ENCODE results near the gene MYOM1. TPM values are rescaled to one million over a fixed set of nuclear protein-coding genes. Genes with fewer than 3 reads are reported as not detected.
A peak's percentile ranks its signal among the peaks of the same experiment; 100 is the strongest.

Gene MYOM1
- total and polyA plus RNA-seq, 7 donors = 54.8 to 842 (median 388) TPM

GRCh38 chr18:3048121-3048520 is 171.6 kb downstream of the MYOM1 start:
- DNase-seq (no peak), ATAC-seq (no peak)
- Histone ChIP-seq H3K36me3 (ENCODE audit: insufficient read depth in 1 of 2, low read depth in 1 of 2) (no peaks in the 10 kb centered on the region), H3K27me3 (ENCODE audit: insufficient read depth in 3 of 3, low read length in 2 of 3) (no peaks in the 10 kb centered on the region), H3K9me3 (no peaks in the 10 kb centered on the region), H3K4me1 (no peaks in the 10 kb centered on the region), H3K27ac (no peak overlapping the region), H3K4me3 (no peak overlapping the region)
- TF ChIP-seq, protein P1, sequence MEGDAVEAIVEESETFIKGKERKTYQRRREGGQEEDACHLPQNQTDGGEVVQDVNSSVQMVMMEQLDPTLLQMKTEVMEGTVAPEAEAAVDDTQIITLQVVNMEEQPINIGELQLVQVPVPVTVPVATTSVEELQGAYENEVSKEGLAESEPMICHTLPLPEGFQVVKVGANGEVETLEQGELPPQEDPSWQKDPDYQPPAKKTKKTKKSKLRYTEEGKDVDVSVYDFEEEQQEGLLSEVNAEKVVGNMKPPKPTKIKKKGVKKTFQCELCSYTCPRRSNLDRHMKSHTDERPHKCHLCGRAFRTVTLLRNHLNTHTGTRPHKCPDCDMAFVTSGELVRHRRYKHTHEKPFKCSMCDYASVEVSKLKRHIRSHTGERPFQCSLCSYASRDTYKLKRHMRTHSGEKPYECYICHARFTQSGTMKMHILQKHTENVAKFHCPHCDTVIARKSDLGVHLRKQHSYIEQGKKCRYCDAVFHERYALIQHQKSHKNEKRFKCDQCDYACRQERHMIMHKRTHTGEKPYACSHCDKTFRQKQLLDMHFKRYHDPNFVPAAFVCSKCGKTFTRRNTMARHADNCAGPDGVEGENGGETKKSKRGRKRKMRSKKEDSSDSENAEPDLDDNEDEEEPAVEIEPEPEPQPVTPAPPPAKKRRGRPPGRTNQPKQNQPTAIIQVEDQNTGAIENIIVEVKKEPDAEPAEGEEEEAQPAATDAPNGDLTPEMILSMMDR (IDR thresholded peaks at IDR 0.05) = no peak
- 34 to 39% (median 39%) methylated on average over 6 of the region's 6 CpGs for WGBS, 3 donors
- intact Hi-C loops (cut with DNase I) = no loop called here

DNA sequence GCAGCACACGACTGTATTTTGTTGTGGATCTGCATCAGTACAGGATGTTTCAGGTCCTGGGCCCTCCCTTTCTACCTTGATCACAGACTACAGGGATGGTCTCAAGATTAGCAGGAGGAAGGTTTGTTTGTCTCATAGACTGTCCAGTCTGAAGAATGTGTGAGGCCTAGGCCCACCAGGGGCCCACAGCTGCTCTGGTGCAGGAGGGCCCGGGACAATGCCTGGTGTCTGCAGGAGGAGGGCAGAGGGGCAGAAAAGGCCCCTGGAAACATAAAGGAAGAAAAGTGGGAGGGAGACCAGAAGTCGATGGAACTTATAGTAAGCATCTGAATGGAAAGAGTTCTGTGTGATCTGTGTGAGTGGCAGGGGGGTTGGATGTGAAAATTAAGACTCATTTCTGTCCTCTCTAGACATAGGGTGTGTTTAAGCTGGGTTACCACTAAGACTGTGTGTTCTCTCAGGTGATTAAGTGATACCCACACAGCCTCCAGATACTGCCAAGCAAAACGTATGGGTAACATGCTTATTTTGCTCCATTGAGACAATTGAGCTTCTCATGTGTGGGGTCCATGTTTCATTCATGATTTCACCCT is 173.5 kb downstream of the MYOM1 start:
- 75 to 83% (median 81%) methylated on average over 4 of the region's 4 CpGs for WGBS, 3 donors
- no peak for ATAC-seq
- intact Hi-C loops (cut with DNase I) = no loop called here

GRCh38 chr18:3044931-3045698 is 174.7 kb downstream of the MYOM1 start:
- Histone ChIP-seq H3K27ac (no peak overlapping the region), H3K27me3 (ENCODE audit: insufficient read depth in 3 of 3, low read length in 2 of 3) (no peaks in the 10 kb centered on the region), H3K4me1 (no peaks in the 10 kb centered on the region), H3K36me3 (ENCODE audit: insufficient read depth in 1 of 2, low read depth in 1 of 2) (no peaks in the 10 kb centered on the region), H3K4me3 (no peak overlapping the region), H3K9me3 (no peaks in the 10 kb centered on the region)
- ATAC-seq (no peak), DNase-seq (peak; percentile 19 to 56)
- TF ChIP-seq, protein P1 (IDR thresholded peaks at IDR 0.05) = no peak
- intact Hi-C loops (cut with DNase I) = no loop called here
- 47 to 53% (median 48%) methylated on average over 12 of the region's 12 CpGs for WGBS, 3 donors

More for the DNA sequence above, 173.5 kb downstream of the MYOM1 start:
- Histone ChIP-seq H3K4me3 (no peak overlapping the region), H3K36me3 (ENCODE audit: insufficient read depth in 1 of 2, low read depth in 1 of 2) (no peaks in the 10 kb centered on the region), H3K4me1 (no peaks in the 10 kb centered on the region), H3K27me3 (ENCODE audit: insufficient read depth in 3 of 3, low read length in 2 of 3) (no peaks in the 10 kb centered on the region), H3K9me3 (no peaks in the 10 kb centered on the region), H3K27ac (no peak overlapping the region)
- TF ChIP-seq, protein P1 (IDR thresholded peaks at IDR 0.05) = no peak
- DNase-seq = no peak

GRCh38 chr18:3042379-3042778 is 177.4 kb downstream of the MYOM1 start:
- Histone ChIP-seq H3K27me3 (ENCODE audit: insufficient read depth in 3 of 3, low read length in 2 of 3) (no peaks in the 10 kb centered on the region), H3K27ac (no peak overlapping the region), H3K4me3 (no peak overlapping the region), H3K9me3 (no peaks in the 10 kb centered on the region), H3K4me1 (no peaks in the 10 kb centered on the region), H3K36me3 (ENCODE audit: insufficient read depth in 1 of 2, low read depth in 1 of 2) (no peaks in the 10 kb centered on the region)
- DNase-seq (no peak), ATAC-seq (no peak)
- intact Hi-C loops (cut with DNase I) = no loop called here
- 82 to 84% (median 83%) methylated on average over 2 of the region's 2 CpGs for WGBS, 3 donors
- TF ChIP-seq, protein P1 (IDR thresholded peaks at IDR 0.05) = no peak
